Measurements from ENCODE around the gene NNT. TPM values are rescaled to one million over a fixed set of nuclear protein-coding genes. Genes with fewer than 3 reads are reported as not detected.
A peak's percentile ranks its signal among the peaks of the same experiment; 100 is the strongest.

NNT gene
- total and polyA plus RNA-seq, 2 of the 8 experiments (the other 6 are each of a cell fraction or from before 2014, with no cell fraction given) = 11.0 to 22.2 TPM

DNA sequence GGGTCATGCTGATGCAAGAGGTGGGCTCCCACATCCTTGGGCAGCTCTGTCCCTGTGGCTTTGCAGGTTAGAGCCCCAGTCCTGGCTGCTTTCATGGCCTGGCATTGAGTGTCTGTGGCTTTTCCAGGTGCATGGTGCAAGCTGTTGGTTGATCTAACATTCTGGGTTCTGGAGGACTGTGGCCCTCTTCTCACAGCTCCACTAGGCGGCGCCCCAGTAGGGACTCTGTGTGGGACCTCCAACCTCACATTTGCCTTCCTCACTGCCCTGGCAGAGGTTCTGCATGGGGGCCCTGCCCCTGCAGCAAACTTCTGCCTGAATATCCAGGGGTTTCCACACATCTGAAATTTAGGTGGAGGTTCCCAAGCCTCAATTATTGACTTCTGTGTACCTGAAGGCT is 150.1 kb downstream of the NNT start:
- no peak overlapping the region for H3K56ac ChIP-seq (replicated peaks; ENCODE audit: insufficient read length, low read depth, low read length)
- no peaks in the 10 kb centered on the region for H4K20me1 ChIP-seq (replicated peaks in 1 of 2; ENCODE audit: control insufficient read depth in 1 of 2, insufficient read depth in 2 of 2, low read length in 2 of 2)
- H3K4me3 ChIP-seq (ENCODE audit: extremely low read depth in 1 of 4, insufficient read depth in 2 of 4, low read depth in 3 of 4, low read length in 4 of 4) = no peak overlapping the region
- H2BK12ac ChIP-seq (ENCODE audit: low read depth, low read length) = no peak overlapping the region
- H3K18ac ChIP-seq (ENCODE audit: extremely low read depth, low read length) = no peak overlapping the region
- POLR2A ChIA-PET (ENCODE audit: partially characterized antibody) = no interaction called here
- H3K4me1 ChIP-seq (replicated peaks in 1 of 4; ENCODE audit: control insufficient read depth in 3 of 4, insufficient read depth in 4 of 4, low read length in 3 of 4) = no peaks in the 10 kb centered on the region
- no peak overlapping the region for H4K8ac ChIP-seq (ENCODE audit: extremely low read depth, insufficient read depth, low read length)
- H3K9me3 ChIP-seq (ENCODE audit: insufficient read depth in 2 of 2, low read depth in 1 of 2, low read length in 1 of 2) = peaks cover 6 to 16% of the 10 kb centered on the region in 2 experiments
- H3K79me1 ChIP-seq (ENCODE audit: low read depth, low read length) = no peaks in the 10 kb centered on the region
- H3K27ac ChIP-seq (ENCODE audit: low read depth, low read length) = no peak overlapping the region
- no peak for TF ChIP-seq SP4 (IDR thresholded peaks at IDR 0.05; ENCODE audit: low read length)
- no peak for TF ChIP-seq POU5F1 (IDR thresholded peaks at IDR 0.05; ENCODE audit: low read depth, low read length)
- TF ChIP-seq, protein P1, sequence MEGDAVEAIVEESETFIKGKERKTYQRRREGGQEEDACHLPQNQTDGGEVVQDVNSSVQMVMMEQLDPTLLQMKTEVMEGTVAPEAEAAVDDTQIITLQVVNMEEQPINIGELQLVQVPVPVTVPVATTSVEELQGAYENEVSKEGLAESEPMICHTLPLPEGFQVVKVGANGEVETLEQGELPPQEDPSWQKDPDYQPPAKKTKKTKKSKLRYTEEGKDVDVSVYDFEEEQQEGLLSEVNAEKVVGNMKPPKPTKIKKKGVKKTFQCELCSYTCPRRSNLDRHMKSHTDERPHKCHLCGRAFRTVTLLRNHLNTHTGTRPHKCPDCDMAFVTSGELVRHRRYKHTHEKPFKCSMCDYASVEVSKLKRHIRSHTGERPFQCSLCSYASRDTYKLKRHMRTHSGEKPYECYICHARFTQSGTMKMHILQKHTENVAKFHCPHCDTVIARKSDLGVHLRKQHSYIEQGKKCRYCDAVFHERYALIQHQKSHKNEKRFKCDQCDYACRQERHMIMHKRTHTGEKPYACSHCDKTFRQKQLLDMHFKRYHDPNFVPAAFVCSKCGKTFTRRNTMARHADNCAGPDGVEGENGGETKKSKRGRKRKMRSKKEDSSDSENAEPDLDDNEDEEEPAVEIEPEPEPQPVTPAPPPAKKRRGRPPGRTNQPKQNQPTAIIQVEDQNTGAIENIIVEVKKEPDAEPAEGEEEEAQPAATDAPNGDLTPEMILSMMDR (IDR thresholded peaks at IDR 0.05; ENCODE audit: control extremely low read depth in 1 of 3, insufficient read depth in 1 of 3, low read depth in 1 of 3, low read length in 3 of 3) = peak; percentile 25 to 32 (median 30)
- peak; percentile 42 to 47 for TF ChIP-seq RAD21 (IDR thresholded peaks at IDR 0.05 in 1 of 2, conservative IDR thresholded peaks at IDR 0.05 in 1 of 2; ENCODE audit: low read depth in 2 of 2, low read length in 2 of 2)
- no peak overlapping the region for H2AFZ ChIP-seq (ENCODE audit: low read length)
- no peak overlapping the region for H4K5ac ChIP-seq (ENCODE audit: insufficient read length, low read depth, low read length)
- no peak overlapping the region for H2AK5ac ChIP-seq (ENCODE audit: low read depth, low read length)
- H2BK15ac ChIP-seq (ENCODE audit: low read length) = no peak overlapping the region
- H3K27me3 ChIP-seq (replicated peaks in 1 of 4; ENCODE audit: control insufficient read depth in 3 of 4, extremely low read depth in 1 of 4, insufficient read depth in 3 of 4, low read length in 3 of 4) = no peaks in the 10 kb centered on the region
- H2BK120ac ChIP-seq (replicated peaks; ENCODE audit: low read depth, low read length) = no peak overlapping the region
- DNase-seq (ENCODE audit: low read depth in 1 of 2, low spot score in 2 of 2) (peak in 1 of 2 experiments; percentile 46), FAIRE-seq (no peak)
- H3K23ac ChIP-seq (ENCODE audit: insufficient read length) = no peak overlapping the region
- H3K36me3 ChIP-seq (ENCODE audit: control insufficient read depth in 2 of 4, insufficient read depth in 4 of 4, low read length in 3 of 4) = no peaks in the 10 kb centered on the region
- H3K9ac ChIP-seq (replicated peaks in 1 of 4; ENCODE audit: extremely low read depth in 1 of 4, low read depth in 3 of 4, low read length in 3 of 4) = no peak overlapping the region; a peak in 1 of 7 replicates
- no peaks in the 10 kb centered on the region for H3K23me2 ChIP-seq (ENCODE audit: low read depth, low read length)
- CTCF ChIA-PET (ENCODE audit: partially characterized antibody) = interaction anchor here (0.7 kb wide), 1 partner anchor 1972 kb away, joined by 3 read pairs; no protein-coding TSS in a partner anchor
- no peak overlapping the region for H2BK20ac ChIP-seq (ENCODE audit: low read length)
- no peak overlapping the region for H4K91ac ChIP-seq (replicated peaks; ENCODE audit: insufficient read length, low read length)
- WGBS, 2 experiments (ENCODE audit: extremely low coverage in 1 of 2, insufficient coverage in 1 of 2, insufficient read length in 1 of 2, insufficient replicate concordance in 2 of 2, low coverage in 1 of 2, low lambda C conversion rate in 2 of 2, missing lambda C conversion rate in 1 of 2) = 57% methylated on average over 2 of the region's 2 CpGs; no CpG with 5 or more reads in 1 of the 2 experiments
- H2BK5ac ChIP-seq (ENCODE audit: low read depth, low read length) = no peak overlapping the region
- no peak overlapping the region for H3K4ac ChIP-seq (replicated peaks; ENCODE audit: insufficient read length, low read depth, low read length)
- no peaks in the 10 kb centered on the region for H3K79me2 ChIP-seq (ENCODE audit: control insufficient read depth in 1 of 2, insufficient read depth in 2 of 2, low read length in 2 of 2)
- no peak overlapping the region for H3K14ac ChIP-seq (ENCODE audit: insufficient read length)
- H3K4me2 ChIP-seq (ENCODE audit: insufficient read depth in 1 of 2, low read depth in 2 of 2, low read length in 2 of 2) = no peak overlapping the region
